Vagina (tissue), 2 donors: ENCODE data around the gene DSCAML1.

Source experiments
- CTCF ChIP-seq, 3 experiments: fragments of 450-650 bp in 2 of 3; fragments of 200-600 bp in 1 of 3; sonication (generic) in 1 of 3; IDR thresholded peaks; one replicate each; pipeline ENCODE4 v1.5.1; 2017 to 2019; ENCODE audit warnings: antibody characterized with exemption in 3 of 3, mild to moderate bottlenecking in 2 of 3, moderate library complexity in 2 of 3
- POLR2A ChIP-seq, 2 donors: fragments of 450-650 bp; IDR thresholded peaks; one replicate each; pipeline ENCODE4 v1.6.1; 2017; ENCODE audit warnings: antibody characterized with exemption in 2 of 2, mild to moderate bottlenecking in 2 of 2, moderate library complexity in 2 of 2
- POLR2AphosphoS5 ChIP-seq, 2 donors: sonication (generic); formaldehyde crosslinking; IDR thresholded peaks; one replicate each; pipeline ENCODE4 v1.9.0; 2017; ENCODE audit warnings: antibody characterized with exemption in 2 of 2, mild to moderate bottlenecking in 2 of 2, low read depth in 1 of 2; ENCODE audit not compliant: insufficient read depth in 1 of 2

GRCh38 chr11:117827521-117828511 lies 30.8 kb upstream of the DSCAML1 start:
- TF ChIP-seq CTCF (IDR thresholded peaks at IDR 0.05) (no peak), POLR2A (IDR thresholded peaks at IDR 0.05) (no peak), POLR2AphosphoS5 (IDR thresholded peaks at IDR 0.05; ENCODE audit: insufficient read depth in 1 of 2, low read depth in 1 of 2) (no peak)
